Heart left ventricle (tissue), 13 donors: ENCODE results near the gene NUP210.

Experiments used
- POLR2A ChIP-seq, 2 donors: fragments of 450-650 bp; IDR thresholded peaks; one replicate each; pipeline ENCODE4 v1.6.1; 2017; ENCODE audit warnings: antibody characterized with exemption in 2 of 2, mild to moderate bottlenecking in 2 of 2, moderate library complexity in 2 of 2
- TF ChIP-seq, protein P1 (sequence below), 12 donors: fragments of 200-600 bp; sonication (generic) in 4 of 12; IDR thresholded peaks; one replicate each; pipeline versions ENCODE4 v1.5.0 to v1.8.0; 2018 to 2022; ENCODE audit warnings: antibody characterized with exemption in 12 of 12, mild to moderate bottlenecking in 5 of 12
- donor health status: ischemic (EF 13 %, LVEDD 7.1; RV severe dilation, severe dysfunction).
- donor health status: DM: no; HTN: yes; CAD: no.
- donor health status: DM: no; HTN: no; CAD: no.
- donor health status: ischemic (EF 25% LVEDD 6.9; RV normal size, moderate dysfunction).
- donor health status: ischemic (EF 25% LVEDD 5.7; RV mildly dilated, moderate dysfunction).
- donor health status: ischemic (EF 35%, LVEDD 5.7; RV mildly dilated, moderate dysfunction).
- donor health status: nonischemic (EF 11% LVEDD 7.7; RV severe dilation, severe dysfunction).
- donor health status: DM: yes; HTN: yes; CAD: no.
- donor health status: PGD.
- donor health status: ischemic (EF 29% LVEDD 5.4; RV normal size, mild dysfunction).
- donor health status: nonischemic (EF 23%, LVEDD 6.1; RV moderate dilation, normal function).

DNA sequence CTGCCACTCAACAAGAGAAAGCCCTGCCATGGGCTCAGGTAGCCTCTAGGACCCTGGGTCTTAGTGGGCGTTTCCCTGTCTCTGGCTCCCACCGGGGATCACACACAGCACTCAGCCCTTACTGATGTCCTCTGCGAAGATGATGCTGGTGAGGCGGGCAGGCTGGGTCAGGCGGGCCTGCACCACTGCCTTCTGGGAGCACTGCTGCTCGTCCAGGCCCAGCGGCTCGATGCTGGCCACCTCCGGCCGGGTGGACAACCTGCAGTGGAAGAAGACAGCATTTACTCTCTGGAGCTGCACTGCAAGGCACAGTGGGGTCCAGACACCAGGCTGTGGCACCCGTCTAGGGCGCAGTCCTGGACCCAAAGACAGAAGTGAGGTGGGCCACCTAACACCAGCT, 20.5 kb downstream of the NUP210 start:
- TF ChIP-seq, protein P1, sequence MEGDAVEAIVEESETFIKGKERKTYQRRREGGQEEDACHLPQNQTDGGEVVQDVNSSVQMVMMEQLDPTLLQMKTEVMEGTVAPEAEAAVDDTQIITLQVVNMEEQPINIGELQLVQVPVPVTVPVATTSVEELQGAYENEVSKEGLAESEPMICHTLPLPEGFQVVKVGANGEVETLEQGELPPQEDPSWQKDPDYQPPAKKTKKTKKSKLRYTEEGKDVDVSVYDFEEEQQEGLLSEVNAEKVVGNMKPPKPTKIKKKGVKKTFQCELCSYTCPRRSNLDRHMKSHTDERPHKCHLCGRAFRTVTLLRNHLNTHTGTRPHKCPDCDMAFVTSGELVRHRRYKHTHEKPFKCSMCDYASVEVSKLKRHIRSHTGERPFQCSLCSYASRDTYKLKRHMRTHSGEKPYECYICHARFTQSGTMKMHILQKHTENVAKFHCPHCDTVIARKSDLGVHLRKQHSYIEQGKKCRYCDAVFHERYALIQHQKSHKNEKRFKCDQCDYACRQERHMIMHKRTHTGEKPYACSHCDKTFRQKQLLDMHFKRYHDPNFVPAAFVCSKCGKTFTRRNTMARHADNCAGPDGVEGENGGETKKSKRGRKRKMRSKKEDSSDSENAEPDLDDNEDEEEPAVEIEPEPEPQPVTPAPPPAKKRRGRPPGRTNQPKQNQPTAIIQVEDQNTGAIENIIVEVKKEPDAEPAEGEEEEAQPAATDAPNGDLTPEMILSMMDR (IDR thresholded peaks at IDR 0.05) = no peak
- no peak for TF ChIP-seq POLR2A (IDR thresholded peaks at IDR 0.05)
